Activated CD4-positive, alpha-beta T cell treated with anti-CD3 and anti-CD28 coated beads, Interleukin-2, amount 50 U/mL, for 1 hour (primary cell): ENCODE data around the gene TOMM70.
"Not testable (repeated sequence)": the region's sequence is repeated elsewhere in the genome, so short reads cannot be mapped to it uniquely, and the experiment has no call there.

ENCODE experiments used
- DNase-seq: peaks from one replicate; pipeline ENCODE4 v3.0.0-alpha.2; 2020

TOMM70 gene

DNA sequence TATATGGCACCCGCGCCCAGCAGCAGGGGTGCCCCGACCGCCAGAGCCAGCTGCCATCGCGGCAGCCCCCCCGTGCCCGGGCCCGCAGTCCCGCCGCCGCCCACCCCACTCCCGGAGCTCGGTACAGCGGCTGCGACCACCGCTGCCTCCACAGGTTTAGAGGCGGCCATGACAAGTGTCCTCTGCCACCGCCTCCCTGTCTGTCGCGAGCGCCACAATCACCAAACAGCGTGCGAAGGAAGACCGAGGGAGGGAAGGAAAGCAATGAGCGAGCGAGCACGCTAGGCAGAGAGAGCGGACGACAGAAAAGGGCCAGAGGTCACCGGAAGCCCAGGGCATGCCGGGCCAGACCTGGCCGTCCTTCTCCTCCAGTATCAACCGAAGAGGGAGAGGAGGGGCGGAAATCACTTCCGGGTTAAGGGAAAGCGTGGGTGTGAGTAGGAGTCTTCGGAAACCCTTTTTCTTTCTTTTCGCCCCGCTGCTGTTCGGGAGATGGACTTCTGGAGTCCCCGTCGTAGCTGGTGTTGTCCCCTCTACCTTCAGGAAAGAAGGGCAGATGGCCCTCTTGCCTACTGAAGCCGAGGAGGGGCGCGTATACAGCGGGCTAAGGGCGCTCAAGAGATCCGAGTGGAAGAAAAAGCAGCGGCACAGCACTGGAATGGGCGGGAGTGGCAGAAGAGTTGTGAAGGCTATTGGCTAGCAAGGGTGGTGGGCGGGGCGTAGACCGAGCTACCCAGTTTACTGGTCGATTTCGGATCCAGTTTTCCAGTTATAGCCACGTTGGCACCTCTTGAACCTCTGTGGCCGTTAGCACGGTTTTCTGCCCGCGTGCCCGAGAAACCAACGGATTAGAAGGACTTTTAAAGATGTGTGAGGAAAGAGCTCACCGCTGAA lies at the start of gene TOMM70, which contains the start of gene LNP1:
TOMM70 (minus strand) TSS at position 310 of the 894 bp plus-strand sequence; CDS start at position 170, 140 bp downstream.
LNP1 (plus strand) TSS at position 760 of the 894 bp plus-strand sequence. CDS start 28,191 bp downstream, outside the sequence.
- peak; percentile 94 for DNase-seq

DNA sequence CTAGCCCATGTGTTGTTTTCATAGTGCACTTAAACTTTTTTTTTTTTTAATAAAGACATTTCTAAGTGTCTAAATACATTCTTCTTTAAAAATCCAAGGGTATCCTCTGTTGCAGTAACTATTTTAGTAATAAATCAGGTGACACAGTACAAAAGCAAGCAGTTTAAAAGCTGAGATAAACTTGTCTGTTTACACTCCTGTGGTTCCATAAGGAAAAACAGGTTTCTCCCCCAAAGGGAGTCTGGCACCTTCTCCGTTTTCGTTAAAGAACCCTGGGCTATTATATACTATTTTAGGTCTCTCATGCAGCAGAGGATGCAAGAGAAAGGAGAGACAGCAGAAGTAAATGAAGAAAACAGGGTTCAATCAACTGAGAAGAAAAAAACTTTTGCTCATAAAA lies 48.3 kb upstream of the TOMM70 start:
- no peak for DNase-seq

DNA sequence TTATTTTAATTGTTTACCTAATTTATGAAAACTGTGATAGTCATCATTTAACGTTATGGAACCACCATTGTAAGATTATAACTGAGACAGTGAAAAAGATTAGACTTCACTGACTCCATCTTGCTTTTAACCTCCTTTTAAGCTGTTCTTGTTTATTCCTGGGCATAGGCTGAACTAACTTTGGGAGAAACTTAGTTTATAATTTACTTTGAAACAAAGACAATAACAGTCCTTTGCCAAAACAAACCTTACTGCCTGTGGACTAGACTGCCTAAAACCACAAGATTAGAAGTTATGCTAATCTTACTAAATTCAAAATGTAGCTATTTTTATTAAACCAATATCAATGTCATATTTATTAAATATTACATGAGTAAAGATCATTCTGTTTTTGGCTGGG lies 47.2 kb upstream of the TOMM70 start:
- no peak for DNase-seq

DNA sequence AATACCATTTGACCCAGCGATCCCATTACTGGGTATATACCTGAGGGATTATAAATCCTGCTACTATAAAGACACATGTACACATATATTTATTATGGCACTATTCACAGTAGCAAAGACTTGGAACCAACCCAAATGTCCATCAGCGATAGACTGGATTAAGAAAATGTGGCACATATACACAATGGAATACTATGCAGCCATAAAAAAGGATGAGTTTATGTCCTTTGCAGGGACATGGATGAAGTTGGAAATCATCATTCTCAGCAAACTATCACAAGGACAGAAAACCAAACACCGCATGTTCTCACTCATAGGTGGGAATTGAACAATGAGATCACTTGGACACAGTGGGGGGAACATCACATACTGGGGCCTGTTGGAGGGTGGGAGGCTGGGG lies 46.2 kb upstream of the TOMM70 start:
- DNase-seq, result not testable (repeated sequence)

DNA sequence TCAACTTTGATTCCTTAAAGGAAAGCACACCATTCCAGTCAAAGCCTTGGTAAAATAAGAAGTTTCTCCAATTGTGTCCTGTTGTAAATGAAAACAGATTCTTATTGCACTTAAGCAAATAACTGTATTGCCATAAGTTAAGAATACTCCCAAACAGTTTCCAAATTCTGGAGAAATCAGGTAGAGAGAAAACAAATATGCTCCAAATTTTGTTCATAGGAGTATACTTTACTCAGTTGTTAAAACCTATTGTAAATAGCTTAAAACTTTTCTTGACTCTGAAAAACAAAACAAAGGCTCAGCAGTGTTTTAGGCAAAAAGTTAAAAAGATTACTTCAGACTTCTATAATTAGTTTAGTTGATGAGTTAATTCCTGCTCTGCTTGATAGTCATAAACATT lies 42.8 kb upstream of the TOMM70 start:
- DNase-seq, result no peak

DNA sequence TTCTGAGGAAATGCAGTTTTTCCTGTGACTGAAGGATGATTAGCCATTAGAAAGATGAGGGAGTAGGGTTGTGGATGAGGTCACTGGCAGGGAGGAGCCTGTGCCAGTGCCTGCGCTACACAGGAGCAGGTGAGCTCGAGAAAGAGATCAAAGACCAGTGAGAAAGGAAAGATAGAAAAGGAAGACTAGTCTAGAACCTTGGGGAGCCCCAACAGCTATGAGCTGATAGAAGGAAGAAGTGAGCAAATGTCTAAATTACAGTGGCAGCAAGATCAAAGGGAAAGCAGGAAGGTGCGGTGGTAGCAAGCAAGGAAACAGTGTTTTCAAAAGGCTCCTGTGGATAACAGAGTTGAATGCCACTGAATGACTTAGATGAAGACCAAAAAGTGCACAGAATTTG lies 40.0 kb upstream of the TOMM70 start:
- DNase-seq, result no peak

DNA sequence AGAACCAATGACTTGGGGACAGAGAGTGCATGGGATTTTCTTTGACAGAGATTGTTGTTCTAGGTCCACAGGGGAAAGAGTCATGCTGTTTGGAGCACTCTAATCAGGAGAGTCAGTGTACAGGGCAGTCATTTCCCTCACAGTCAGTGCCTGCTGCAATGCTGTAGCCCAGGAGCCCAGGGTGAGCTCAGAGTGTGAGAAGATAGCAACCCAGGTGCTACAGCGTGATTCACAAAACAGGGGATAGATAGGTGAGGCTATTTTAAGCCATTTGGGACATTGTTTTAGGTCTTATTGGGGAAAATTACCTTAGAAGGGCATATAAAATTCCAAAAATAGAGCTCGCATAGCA lies 37.7 kb upstream of the TOMM70 start:
- DNase-seq, result no peak

DNA sequence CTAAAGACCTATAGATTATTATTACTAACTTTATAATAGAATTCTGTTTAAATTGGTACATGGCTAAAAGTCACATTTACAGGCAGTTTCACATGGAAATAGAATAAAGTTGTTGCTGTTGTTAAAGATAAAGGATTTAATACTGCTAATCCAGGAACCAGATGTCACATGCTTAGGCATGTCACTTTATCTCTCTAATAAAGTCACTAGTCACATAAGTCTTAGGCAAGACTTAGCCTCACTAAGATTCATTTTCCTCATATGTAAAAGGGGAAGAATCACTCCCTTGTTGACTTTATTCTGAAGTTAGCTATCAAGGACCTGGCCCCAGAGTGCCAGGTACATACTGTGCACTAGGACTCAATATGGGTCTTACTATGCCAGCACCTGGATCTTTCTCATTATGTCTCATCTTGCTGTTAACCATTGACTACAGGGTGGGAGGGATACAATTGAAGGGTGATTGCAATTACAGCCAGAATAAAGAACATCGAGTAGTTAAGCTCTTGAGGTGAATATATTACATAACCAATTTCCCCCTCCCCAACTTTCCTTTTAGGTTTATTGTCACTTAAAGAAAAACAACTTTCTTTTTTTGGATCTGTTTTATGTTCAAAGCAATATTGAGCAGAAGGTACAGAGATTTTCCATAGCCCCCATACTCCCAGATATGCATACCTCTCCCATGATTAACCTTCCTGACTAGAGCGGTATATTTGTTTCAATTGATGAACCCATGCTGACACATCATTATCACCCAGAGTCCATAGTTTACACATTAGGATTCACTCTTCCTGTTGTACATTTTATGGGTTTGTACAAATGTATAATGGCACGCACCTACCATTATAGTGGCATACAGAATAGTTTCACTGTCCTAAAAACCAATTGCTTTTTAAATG lies 37.1 kb upstream of the TOMM70 start:
- no peak for DNase-seq

DNA sequence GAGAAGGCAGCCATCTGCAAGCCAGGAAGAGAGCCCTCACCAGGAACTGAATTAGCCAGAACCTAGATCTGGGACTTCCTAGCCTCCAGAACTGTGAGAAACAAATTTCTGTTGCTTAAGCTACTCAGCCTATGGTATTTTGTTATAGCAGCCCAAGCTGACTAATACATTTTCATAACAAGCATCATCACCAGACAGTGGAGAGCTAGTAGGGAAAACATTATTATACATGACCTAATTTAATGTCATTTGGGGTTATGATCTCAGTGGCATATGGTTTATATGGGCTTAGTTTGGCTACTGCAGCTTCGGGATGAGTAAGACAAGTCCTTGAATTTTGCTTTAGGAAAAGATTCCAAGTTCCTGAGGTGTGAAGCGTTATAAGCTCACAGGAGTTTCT lies 36.1 kb upstream of the TOMM70 start:
- no peak for DNase-seq

DNA sequence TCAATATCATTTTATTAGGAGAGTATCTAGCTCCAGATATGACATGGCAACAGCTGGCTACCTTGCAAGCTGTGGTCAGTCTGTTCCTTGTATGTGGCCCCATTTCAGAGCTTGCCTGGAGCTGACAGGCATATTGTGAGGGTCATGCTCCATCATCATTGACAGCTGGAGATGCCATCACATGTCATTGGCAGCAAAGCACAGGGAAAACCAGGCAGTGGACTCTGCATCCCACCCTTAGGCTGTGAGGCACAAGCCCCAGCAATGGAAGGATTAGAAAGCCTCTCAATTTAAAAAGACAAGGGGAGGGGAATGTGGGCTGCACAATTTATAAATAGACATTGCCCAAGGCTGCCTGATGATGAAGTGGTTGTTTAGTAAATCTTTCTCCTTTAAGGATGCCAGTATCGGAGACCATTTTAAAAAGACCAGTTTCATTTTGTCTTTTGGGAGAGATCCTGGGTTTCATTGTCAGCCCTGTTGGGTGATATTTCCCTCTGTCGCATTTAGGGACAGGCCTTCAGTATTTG lies 28.4 kb upstream of the TOMM70 start:
- DNase-seq, result no peak

DNA sequence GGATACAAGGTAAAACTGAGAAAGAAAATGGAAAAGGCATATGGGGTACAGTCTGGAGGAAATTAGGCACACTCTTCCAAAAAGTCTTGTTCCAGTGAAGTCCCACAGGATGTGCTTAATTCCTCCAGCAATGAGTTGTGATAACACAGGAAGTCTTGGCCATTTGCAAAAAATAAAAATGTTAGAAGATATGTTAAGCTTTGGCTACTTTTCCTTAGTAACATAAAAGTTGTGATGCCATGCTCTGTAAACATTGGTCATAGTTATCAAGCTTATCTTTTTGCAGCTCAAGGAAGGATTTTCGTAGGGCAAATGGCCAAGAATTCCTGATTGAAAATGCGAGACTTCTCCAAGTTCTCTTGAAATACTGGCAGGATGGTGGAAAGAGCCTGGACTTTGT lies 26.8 kb upstream of the TOMM70 start:
- DNase-seq, result no peak

DNA sequence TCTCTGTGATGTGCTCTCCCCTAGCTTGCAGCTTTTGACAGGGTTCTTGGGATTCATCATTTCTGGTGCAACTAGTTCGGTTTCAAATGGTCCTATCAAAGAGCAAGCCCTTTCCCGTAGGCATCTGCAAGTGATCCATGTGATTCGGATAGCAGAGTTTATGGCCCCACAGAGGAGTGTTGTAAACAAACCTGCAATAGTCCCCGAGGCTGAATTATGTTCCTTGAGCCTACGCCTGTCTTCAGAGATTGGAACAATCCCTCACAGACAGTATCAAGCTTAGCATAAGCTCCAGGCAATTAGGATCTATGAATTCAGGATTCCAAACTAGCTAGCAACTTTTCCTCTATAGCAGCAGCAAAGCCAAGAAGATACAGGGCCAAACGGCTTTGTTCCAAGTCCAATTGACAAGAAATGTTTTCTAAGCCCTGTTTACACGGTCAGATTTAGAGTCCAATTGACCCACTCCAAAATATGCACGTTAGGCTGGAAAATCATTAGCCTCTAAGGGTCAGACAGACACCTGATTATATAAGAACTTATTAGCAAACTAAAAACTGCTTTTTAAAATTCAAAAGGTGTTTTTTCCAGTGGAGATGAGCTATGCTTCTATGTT lies 25.3 kb upstream of the TOMM70 start:
- no peak for DNase-seq

DNA sequence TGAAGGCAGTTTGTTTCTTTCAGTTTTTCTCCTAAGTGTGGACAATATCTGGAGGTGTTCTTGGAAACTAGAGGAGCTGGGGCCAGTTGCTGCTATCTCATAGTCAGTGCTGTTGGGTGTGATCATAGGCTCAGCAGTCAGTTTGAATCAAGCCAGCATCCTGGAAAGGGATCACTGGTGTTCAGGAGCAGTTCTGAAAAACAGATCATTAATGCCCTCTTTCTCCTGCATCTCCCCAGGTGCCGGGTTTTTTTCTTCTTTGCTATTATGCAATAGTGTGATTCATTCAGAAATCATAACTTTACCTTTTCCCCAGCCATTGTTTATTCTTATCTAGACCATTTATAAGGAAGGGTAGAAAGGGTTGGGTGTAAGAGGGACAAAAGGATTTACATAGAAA lies 24.4 kb upstream of the TOMM70 start:
- no peak for DNase-seq

DNA sequence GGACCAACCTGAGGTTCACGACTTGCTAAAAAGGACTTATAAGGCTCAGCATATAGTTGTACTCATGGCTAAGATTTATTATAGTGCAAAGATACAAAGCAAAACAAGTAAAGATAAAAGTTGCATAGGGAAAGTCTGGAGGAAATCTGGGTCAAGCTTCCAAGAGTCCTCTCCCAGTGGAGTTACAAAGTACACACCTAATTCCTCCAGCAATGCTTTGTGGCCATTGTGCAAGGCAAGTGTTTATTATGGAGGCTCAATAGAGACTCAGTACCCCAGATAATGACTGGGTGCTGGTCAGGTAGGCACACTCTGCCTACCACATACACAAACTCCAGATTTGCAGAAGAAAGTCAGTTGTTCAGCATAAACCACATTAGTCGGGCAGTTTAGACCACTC lies 23.4 kb upstream of the TOMM70 start:
- DNase-seq, result no peak

DNA sequence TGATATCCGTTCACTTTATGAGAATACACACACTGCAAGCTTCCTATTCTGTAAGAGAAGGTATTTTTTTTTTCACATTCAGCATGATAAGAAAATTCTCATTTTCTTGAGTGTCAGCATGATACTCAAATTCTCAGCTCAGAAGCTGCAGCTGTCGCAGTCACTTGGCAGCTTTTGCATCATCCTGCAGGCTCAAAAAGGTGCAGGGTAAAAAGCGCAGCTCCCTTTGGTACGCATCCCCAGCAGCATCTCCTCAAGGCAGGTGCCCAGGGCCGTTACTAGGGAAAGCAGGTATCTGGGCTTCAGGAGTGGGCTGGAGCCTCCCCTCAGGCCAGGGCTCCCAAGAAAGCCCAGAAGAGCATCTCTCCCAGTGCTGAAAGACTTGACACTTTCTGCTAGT lies 22.7 kb upstream of the TOMM70 start:
- no peak for DNase-seq

DNA sequence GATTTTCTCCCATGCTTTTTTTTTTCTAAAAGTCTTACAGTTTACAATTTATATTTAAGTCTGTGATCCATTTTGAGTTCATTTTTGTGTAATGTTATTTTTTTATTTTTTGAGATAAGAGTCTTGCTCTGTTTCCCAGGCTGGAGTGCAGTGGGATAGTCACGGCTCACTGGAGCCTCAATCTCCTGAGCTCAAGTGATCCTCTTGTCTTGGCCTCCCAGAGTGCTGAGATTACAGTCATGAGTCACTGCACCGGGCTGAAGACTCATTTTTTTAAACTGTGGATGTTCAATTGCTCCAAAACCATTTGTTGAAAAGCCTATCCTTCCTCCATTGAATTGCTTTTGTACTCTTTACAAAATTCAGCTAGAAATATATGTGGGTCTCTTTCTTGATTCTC lies 20.0 kb upstream of the TOMM70 start:
- DNase-seq, result no peak

DNA sequence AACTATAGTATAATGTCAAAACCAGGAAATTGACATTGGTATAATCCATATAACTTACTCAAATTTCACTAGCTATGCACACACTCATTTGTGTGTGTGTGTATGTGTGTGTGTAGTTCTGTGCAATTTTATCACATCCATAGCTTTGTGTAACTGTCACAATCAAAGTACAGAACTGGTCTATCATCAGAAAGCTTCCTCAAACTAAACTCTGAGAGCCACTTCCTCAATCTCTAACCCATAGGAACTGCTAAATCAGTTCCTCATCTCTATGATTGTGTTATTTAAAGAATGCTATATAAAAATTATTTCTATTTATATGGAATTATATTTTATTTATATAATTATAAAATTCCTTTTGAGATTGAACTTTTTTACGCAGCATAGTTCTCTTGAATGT lies 18.5 kb upstream of the TOMM70 start:
- DNase-seq, result no peak

DNA sequence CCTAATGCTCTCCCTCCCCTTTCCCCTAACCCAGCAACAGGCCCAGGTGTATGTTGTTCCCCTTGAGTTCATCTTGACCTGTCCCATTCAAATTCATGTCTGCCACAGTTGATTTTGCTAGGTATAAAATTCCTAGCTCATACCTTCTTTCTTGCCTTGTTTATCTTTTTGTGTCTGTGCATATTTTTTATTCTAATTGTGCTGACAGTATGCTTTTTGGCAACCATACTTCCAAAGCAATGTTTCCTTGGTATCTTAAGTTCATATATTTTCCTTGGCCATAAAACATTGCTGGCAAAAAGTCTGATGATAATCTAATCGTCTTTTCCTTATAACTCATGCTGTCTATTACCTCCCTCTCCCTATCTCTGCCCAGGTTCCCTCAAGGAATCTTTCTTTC lies 16.0 kb upstream of the TOMM70 start:
- DNase-seq, result no peak

DNA sequence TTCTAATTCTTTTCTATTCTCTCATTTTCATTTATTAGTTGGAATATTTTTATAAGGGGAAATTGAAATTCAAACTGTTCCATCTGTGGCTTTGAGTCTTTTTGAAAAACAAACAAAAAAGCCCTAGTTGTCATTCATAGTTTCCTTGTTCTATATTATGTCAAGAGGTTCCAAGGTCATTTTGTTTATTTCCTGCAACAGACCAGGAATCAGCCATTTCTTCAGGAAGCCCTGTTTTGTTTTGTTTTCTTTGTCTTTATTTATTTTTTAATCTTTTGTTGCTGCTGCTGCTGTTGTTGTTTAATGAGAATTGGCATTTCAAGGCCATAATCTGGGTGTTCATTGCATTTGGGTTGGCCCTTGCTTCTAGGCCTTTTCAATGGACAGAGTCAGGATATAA lies 15.3 kb upstream of the TOMM70 start:
- no peak for DNase-seq

DNA sequence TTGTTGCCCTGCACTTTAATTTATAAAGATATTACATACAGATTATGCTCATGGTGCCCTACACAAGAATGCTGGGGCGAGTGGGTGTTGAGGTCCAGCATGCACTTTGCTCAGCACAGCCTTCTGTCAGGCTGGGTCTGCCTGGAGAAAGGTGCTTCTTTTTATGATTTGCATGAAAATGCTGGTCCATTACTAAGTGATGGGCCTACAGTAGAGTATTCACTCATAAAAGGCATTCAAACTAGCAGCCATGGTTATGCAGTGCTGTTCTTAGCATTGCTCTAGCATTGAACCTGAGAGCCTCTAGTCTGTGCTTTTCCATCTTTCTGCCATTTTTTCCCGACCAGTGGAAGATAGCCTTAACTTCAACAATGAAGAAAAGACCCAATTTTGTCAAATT lies 12.7 kb upstream of the TOMM70 start:
- no peak for DNase-seq

DNA sequence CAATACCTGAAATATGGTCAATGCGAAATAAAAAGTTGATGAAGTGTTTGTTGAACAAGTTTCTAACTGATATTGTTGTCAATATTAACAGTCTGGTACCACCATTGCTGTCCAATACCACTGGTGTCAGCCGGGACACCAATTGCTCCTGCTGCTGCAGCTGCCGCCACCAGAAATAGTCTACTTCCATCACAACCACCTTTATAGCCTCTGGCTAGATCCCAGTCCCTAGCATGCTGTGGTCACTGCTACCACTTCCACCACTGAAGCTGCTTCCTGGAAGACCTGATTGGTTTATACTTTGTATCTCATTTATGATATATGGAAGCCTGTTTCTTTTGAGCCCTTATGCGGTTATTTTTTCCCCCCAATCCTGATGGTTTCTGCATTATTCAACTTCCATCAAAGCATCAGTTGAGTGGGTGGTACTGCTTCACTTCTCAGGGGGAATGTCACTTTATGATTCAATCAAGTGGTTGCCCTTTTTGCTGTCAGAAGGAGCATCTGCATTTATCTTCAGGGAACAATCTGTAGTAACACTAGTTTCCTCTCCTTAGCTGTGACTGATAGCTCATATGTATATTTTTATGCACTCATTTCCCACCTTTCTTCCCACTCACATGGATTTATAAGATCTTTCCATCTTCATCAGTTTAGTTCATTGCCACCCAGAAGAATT lies 12.2 kb upstream of the TOMM70 start:
- DNase-seq, result no peak
